ENCODE measurements around the gene POLG2.
"Not testable (repeated sequence)": the region's sequence is repeated elsewhere in the genome, so short reads cannot be mapped to it uniquely, and the experiment has no call there.

POLG2 gene

DNA sequence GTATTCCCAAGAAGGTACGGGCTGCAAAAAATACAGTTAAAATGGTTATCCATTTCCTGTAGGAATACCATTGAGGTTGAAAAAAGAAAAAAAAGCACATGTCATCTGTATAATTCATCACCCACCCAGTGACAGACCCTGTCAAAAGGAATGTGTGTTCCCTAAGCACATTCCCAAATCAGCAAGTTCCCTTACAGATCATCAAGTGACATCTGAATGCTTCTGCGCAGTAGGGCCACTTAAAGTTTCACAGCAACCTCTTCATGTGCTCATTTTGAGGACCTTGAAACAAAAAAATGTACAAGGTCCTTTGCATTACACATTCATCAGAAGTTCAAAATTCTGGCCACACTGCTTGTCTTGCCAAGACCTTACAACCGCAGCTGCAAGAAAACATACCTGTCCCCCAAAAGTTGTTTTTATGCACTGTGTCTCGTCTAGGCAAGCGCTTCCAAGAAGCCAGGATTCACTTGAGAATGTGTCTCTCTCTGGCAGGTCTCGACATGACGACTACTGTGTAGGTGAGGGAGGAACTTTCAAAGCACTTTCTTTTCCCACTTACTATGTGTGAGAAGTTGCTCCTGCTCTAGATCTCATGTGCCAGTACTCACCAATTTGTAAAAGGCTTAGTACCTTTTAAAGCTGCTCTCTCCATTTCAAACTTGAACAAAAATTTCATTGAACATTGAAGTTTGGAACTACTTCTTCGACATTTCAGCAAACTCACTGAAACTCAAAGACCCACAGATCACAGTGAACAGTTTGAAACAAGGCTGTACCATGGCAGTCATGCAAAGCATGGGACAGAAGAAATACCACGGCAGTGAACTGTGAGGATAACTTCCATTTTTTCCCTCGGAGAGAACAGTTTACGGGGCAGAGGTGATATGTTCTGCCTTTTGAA, 4.3 kb upstream of the POLG2 start:
- H3K4me3 Mint-ChIP-seq = peak overlapping the region; percentile 100
- peak overlapping the region; percentile 92 for H3K27ac Mint-ChIP-seq
- no peaks in the 10 kb centered on the region for H3K27me3 Mint-ChIP-seq
- H3K36me3 Mint-ChIP-seq = peaks cover 36% of the 10 kb centered on the region
- H3K9me3 Mint-ChIP-seq (ENCODE audit: low read depth) = no peaks in the 10 kb centered on the region
- peaks cover 77% of the 10 kb centered on the region for H3K4me1 Mint-ChIP-seq (ENCODE audit: low read depth)

DNA sequence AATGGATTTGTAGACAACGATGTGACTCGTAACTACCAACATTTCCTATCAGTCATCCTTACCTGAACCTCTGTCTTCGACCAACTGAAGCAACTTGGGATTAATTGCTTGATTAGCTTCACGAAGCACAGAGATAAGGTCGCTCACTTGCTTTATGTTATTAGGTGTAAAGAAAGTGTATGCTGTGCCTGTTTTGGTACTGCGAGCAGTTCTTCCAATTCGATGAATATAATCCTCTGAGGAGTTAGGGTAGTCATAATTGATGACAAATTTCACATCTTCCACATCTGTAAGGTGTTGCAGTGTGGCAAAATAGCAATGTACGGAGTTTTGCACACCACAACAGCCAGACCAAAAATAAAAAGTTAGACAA, 3.6 kb upstream of the POLG2 start:
- no peaks in the 10 kb centered on the region for H3K9me3 Mint-ChIP-seq (ENCODE audit: low read depth)
- peak overlapping the region; percentile 66 for H3K4me3 Mint-ChIP-seq
- H3K27me3 Mint-ChIP-seq = no peaks in the 10 kb centered on the region
- H3K4me1 Mint-ChIP-seq (ENCODE audit: low read depth) = peaks cover 79% of the 10 kb centered on the region
- peaks cover 34% of the 10 kb centered on the region for H3K36me3 Mint-ChIP-seq
- peak overlapping the region; percentile 92 for H3K27ac Mint-ChIP-seq

DNA sequence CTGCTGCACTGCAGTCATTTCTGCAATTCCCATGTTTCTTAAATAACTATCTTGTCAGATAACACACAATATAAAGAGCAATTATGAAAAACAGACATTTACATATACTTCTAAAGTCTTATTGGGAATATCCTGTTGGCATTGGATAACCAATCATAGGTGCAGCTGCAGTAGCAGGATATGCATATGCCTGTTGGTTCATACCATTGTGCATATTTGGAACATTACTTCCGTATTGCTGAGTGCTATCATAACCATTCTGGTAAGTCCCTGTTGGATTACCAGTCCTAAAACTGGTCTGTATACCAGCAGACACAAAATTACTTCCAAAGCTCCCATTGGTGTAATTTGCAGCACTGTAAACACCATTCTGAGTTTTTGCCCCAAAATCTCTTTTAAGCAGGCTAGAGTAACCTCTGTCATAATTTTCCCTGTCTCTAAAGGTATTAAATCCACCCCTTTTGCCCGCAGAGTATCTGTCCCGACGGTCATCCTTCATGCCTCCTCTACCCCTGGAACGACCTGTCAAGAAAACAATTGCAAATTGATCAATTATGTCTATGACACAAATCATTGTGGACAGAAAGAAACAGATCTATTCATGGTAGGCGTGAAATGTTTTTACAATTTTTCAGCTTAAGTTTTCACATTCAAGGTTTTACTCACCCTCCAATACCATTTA, 3.1 kb upstream of the POLG2 start:
- Mint-ChIP-seq H3K27me3 (no peaks in the 10 kb centered on the region), H3K27ac (peak overlapping the region; percentile 92), H3K4me1 (ENCODE audit: low read depth) (peaks cover 83% of the 10 kb centered on the region), H3K9me3 (ENCODE audit: low read depth) (no peaks in the 10 kb centered on the region), H3K4me3 (peak overlapping the region; percentile 66), H3K36me3 (peaks cover 32% of the 10 kb centered on the region)

DNA sequence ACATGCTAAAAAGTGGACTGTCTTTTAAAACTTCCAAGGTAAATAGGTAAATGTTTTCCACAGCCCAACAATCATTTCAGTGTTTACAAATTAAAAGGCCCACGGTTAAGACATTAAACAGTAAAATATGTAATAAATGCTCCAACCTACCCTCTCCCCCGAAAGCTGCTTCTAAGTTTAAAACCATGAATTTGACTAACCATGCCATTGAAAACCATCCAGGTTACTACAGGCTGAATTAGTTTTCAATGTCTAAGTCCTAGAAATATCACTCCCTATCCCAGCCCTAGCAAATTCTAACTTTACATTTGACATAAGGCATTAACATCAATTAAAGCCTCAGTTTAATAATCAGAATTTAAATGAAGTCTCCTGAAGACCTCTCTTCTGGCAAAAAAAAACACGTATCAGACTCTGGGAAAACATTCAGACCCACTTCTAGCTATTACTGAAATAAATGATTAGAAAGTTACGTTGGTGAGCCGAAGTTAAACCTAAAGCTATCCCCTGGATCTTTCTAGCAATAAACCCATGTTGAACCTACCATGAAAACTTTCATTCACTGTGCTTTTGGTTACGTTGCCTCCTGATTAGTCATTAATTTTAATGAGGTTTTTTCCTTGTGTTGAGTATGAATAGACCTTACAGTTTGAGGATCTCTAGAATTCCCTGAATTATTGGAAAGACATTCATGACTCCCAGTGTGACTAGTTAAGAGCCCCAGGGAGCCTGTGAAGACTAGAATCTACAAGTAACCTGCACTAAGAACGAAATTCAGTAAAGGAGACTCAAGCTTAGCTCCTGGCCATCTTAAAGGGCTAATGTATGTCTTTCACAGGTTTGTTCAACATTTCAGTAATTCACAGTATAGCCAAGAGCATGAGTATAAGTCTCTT, 1.7 kb upstream of the POLG2 start:
- Mint-ChIP-seq H3K27me3 (no peaks in the 10 kb centered on the region), H3K4me1 (ENCODE audit: low read depth) (peaks cover 84% of the 10 kb centered on the region), H3K36me3 (peaks cover 27% of the 10 kb centered on the region), H3K9me3 (ENCODE audit: low read depth) (no peaks in the 10 kb centered on the region), H3K27ac (peak overlapping the region; percentile 98), H3K4me3 (peak overlapping the region; percentile 99)

DNA sequence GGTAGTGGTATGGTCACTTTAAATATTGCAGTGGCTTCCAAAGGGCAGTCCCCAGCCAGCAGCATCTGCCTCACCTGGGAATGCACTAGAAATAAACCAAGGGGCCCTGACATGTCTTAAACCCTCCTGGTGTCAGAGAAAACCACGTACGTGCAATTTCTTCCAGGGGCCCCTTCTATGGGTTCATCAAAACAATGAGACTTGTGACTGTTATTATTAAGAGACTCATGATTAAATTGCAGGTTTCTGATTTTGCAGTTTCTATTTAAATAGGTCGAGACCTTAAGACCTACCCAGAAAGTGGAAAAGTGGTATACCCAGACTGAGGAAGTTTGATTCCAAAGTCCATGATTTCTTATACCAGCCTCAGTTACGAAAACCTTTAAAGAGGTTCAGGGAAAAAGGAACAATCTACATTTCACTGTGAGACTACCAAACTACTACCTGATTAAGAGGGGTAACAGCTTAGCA, 746 bp upstream of the POLG2 start:
- H3K4me3 Mint-ChIP-seq = peak overlapping the region; percentile 99
- H3K4me1 Mint-ChIP-seq (ENCODE audit: low read depth) = peaks cover 80% of the 10 kb centered on the region
- H3K27me3 Mint-ChIP-seq = no peaks in the 10 kb centered on the region
- peak overlapping the region; percentile 98 for H3K27ac Mint-ChIP-seq
- no peaks in the 10 kb centered on the region for H3K9me3 Mint-ChIP-seq (ENCODE audit: low read depth)
- H3K36me3 Mint-ChIP-seq = peaks cover 24% of the 10 kb centered on the region

DNA sequence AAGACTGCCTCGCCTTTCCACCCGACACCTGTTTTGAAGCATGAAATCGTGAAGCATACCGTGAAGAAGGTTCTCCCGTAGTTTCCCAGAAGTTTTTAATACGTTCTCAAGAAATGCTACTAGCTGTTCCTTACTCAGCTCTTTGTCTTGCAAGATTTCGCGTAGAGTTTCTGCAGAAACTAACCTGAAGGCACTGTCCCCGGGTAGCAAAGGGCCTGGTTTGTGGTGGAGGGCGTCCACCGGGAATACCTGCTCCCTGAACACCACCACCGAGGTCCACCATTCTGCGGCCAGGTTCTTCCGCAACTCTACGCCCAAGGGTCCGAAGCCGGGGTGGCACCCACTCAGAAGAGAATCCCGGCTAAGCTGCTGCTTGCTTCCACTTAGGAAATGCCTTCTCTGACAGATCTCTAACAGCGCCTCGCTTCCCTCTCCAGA, 487 bp downstream of the POLG2 start:
- Mint-ChIP-seq H3K27ac (peak overlapping the region; percentile 98), H3K27me3 (no peaks in the 10 kb centered on the region), H3K4me1 (ENCODE audit: low read depth) (peaks cover 73% of the 10 kb centered on the region), H3K4me3 (peak overlapping the region; percentile 99), H3K9me3 (ENCODE audit: low read depth) (no peaks in the 10 kb centered on the region), H3K36me3 (peaks cover 19% of the 10 kb centered on the region)

DNA sequence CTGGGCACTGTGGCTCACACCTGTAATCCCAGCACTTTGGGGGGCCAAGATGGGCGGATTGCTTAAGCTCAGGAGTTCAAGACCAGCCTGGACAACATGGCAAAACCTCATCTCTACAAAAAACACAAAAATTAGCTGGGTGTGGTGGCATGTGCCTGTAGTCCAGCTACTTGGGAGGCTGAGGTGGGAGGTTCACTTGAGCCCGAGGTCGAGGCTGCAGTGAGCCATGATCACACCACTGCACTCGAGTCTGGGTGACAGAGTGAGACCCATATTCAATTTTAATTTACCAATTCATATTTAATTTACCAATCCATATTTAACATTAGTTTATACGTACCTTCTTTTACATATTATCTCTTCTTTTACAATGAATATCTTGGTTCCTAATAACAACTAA, 1.6 kb downstream of the POLG2 start:
- peaks cover 62% of the 10 kb centered on the region for H3K4me1 Mint-ChIP-seq (ENCODE audit: low read depth)
- H3K9me3 Mint-ChIP-seq (ENCODE audit: low read depth); H3K27me3 Mint-ChIP-seq; H3K27ac Mint-ChIP-seq: not testable (repeated sequence)
- peaks cover 22% of the 10 kb centered on the region for H3K36me3 Mint-ChIP-seq
- H3K4me3 Mint-ChIP-seq = peak overlapping the region; percentile 99

DNA sequence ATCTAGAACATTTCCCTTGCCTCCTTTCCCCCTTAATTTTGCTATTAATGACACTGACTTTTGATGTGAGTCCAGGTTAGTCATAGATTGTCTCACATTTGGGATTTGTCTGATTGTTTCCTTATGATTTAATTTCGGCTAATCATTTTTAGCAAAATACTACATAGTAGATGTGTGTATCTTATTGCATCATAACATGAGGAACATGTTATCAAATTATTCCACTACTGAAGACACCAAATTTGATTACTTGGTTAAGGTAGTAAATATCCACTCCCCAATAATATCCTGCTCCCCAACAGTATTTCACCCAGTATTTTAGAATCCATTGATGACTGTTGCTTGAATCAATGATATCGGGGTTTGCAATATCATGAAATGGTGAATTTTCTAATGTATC, 2.7 kb downstream of the POLG2 start:
- no peaks in the 10 kb centered on the region for H3K27me3 Mint-ChIP-seq
- H3K9me3 Mint-ChIP-seq (ENCODE audit: low read depth) = no peaks in the 10 kb centered on the region
- peaks cover 52% of the 10 kb centered on the region for H3K4me1 Mint-ChIP-seq (ENCODE audit: low read depth)
- H3K36me3 Mint-ChIP-seq = peaks cover 19% of the 10 kb centered on the region
- H3K27ac Mint-ChIP-seq = no peak overlapping the region
- H3K4me3 Mint-ChIP-seq = peak overlapping the region; percentile 99

DNA sequence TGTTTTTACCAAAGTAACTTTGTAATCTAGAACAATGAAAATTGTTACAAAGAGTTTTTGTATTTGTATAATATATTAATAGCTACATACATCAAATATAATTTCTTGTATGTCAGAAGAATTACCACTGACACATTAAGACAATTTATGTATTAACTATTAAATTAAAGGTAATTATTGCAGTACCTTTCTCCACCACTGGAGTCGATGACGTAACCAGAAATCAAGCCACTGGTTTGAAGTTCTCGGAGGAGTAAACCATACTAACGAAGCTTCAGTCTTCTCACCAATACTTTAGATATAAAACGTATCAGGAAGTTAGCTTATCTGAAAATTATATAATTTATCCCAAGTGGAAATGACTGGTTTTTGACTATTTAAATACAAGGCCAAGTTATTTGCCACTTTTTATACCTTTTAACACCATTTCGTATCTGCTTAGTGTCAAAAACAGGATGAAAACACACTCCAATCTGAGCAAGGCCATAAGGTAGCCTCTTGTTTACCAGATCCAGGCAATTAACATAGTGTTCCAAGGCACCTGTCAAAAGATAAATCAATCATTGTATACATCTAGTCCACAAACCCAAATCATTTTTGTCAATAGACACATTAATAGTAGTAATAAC, 4.3 kb downstream of the POLG2 start:
- Mint-ChIP-seq H3K9me3 (ENCODE audit: low read depth) (no peaks in the 10 kb centered on the region), H3K4me1 (ENCODE audit: low read depth) (peaks cover 38% of the 10 kb centered on the region), H3K27me3 (no peaks in the 10 kb centered on the region), H3K27ac (peak overlapping the region; percentile 46), H3K36me3 (peaks cover 18% of the 10 kb centered on the region), H3K4me3 (peak overlapping the region; percentile 50)

DNA sequence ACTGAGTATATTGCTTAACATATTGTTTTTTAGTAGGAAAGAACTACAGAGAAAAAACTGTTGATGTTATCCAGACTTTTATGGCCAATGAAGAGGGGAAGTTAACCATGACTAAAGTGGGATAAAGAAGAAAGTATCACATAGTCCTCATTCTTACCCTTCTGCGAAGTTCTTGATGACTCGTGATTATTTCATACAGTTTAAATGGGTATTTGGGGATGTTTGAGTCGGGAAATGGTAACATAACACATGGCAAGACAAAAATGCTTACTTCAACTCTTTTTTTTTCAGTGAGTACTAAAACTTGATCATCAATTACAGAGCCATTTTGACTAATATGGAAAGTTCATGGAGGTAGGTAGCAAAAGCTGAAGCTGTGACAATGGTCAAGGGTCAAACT, 4.9 kb downstream of the POLG2 start:
- peaks cover 18% of the 10 kb centered on the region for H3K36me3 Mint-ChIP-seq
- no peaks in the 10 kb centered on the region for H3K27me3 Mint-ChIP-seq
- peak overlapping the region; percentile 34 for H3K27ac Mint-ChIP-seq

DNA sequence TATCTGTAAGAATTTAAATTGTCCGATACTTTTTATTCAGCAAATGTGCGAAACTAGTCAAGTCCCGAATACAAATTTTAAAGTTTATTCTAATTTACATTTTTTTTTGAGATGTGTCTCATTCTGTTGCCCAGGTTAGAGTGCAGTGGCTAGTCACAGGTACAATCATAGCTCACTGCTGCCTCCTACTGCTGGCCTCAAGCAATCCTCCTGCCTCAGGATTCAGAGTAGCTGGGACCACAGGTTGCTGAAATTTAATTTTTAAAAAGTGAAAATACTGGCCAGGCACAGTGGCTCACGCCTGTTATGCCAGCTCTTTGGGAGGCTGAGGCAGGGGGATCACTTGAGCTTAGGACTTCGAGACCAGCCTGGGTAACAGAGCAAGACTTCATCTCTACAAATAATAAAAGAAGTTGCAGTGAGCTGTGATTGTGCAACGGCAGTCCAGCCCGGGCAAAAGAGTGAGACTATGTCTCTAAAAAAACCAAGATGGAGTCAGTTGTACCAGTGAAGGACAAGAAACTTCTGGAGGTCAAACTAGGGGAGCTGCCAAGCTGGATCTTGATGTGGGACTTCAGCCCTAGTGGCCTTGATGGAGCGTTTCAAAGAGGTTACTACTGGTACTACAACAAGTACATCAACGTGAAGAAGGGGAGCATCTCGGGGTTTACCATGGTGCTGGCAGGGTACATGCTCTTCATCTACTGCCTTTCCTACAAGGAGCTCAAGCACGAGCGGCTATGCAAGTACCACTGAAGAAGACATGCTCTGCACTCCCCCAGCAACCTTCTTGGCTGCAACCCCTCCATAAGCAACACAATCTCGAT, 5.6 kb downstream of the POLG2 start:
- no peaks in the 10 kb centered on the region for H3K27me3 Mint-ChIP-seq
- H3K27ac Mint-ChIP-seq = peak overlapping the region; percentile 41
- peaks cover 18% of the 10 kb centered on the region for H3K36me3 Mint-ChIP-seq
- H3K4me3 Mint-ChIP-seq = no peak overlapping the region
- H3K9me3 Mint-ChIP-seq (ENCODE audit: low read depth) = no peaks in the 10 kb centered on the region
- peaks cover 32% of the 10 kb centered on the region for H3K4me1 Mint-ChIP-seq (ENCODE audit: low read depth)

More for the DNA sequence above, 4.9 kb downstream of the POLG2 start:
- Mint-ChIP-seq H3K4me1 (ENCODE audit: low read depth) (peaks cover 33% of the 10 kb centered on the region), H3K4me3 (no peak overlapping the region), H3K9me3 (ENCODE audit: low read depth) (no peaks in the 10 kb centered on the region)

DNA sequence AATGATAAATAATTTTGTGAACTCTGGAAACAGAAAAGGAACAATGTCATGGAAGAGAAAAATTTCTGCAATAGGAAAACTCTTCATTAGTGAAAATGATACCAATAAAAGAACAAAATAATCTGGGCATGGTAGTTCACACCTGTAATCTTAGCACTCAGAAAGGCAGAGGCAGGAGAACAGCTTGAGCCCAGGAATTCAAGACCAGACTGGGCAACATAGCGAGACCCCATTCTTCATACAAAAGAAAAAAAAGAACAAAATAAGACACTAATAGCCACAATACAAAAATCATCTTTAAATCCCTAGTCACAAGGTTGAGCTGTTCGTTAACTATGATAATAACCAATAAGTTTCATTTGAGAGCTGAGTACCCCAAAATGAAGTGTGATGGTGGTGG, 8.6 kb downstream of the POLG2 start:
- H3K36me3 Mint-ChIP-seq = peaks cover 24% of the 10 kb centered on the region
- H3K27ac Mint-ChIP-seq = no peak overlapping the region

DNA sequence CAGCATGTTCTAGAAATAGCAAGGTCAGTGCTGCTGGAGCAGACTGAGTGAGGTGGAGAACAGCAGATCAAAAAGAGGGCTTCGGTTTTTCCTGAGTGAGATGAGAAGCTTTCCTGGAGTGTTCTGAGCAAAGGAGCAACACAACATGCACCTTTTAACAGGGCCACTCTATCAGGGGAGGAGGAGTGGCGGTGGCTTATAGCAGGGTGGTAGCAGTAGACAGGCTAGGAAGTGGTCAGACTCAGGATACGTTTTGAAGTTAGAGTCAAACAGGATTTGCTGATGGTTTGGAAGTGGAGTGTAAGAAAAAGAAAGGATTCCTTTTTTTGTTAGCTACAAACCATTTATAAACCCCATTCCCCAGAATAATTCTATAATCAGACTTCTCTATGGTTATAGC, 12.5 kb downstream of the POLG2 start:
- H3K27ac Mint-ChIP-seq = no peak overlapping the region
- H3K36me3 Mint-ChIP-seq = peaks cover 11% of the 10 kb centered on the region

More for the DNA sequence above, 8.6 kb downstream of the POLG2 start:
- Mint-ChIP-seq H3K4me3 (no peak overlapping the region), H3K27me3 (no peaks in the 10 kb centered on the region), H3K9me3 (ENCODE audit: low read depth) (no peaks in the 10 kb centered on the region), H3K4me1 (ENCODE audit: low read depth) (peaks cover 23% of the 10 kb centered on the region)

More for the DNA sequence above, 12.5 kb downstream of the POLG2 start:
- Mint-ChIP-seq H3K4me1 (ENCODE audit: low read depth) (peaks cover 13% of the 10 kb centered on the region), H3K27me3 (no peaks in the 10 kb centered on the region), H3K4me3 (no peak overlapping the region), H3K9me3 (ENCODE audit: low read depth) (no peaks in the 10 kb centered on the region)

Data from activated naive CD8-positive, alpha-beta T cell (primary cell).